Bronchus fibroblast of lung (primary cell): ENCODE results near the gene MFSD8. TPM values are rescaled to one million over a fixed set of nuclear protein-coding genes. Genes with fewer than 3 reads are reported as not detected.

Source experiments
- total RNA-seq: library from RNA; depleted of rRNA; stranded (reverse); fragments of >200 nt; gene quantifications from 2 replicates; pipeline ENCODE4 v1.2.3, GENCODE V29; 2015

MFSD8 gene, protein sequence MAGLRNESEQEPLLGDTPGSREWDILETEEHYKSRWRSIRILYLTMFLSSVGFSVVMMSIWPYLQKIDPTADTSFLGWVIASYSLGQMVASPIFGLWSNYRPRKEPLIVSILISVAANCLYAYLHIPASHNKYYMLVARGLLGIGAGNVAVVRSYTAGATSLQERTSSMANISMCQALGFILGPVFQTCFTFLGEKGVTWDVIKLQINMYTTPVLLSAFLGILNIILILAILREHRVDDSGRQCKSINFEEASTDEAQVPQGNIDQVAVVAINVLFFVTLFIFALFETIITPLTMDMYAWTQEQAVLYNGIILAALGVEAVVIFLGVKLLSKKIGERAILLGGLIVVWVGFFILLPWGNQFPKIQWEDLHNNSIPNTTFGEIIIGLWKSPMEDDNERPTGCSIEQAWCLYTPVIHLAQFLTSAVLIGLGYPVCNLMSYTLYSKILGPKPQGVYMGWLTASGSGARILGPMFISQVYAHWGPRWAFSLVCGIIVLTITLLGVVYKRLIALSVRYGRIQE
- total RNA-seq: 6.1 and 6.6 TPM in 2 replicates

DNA sequence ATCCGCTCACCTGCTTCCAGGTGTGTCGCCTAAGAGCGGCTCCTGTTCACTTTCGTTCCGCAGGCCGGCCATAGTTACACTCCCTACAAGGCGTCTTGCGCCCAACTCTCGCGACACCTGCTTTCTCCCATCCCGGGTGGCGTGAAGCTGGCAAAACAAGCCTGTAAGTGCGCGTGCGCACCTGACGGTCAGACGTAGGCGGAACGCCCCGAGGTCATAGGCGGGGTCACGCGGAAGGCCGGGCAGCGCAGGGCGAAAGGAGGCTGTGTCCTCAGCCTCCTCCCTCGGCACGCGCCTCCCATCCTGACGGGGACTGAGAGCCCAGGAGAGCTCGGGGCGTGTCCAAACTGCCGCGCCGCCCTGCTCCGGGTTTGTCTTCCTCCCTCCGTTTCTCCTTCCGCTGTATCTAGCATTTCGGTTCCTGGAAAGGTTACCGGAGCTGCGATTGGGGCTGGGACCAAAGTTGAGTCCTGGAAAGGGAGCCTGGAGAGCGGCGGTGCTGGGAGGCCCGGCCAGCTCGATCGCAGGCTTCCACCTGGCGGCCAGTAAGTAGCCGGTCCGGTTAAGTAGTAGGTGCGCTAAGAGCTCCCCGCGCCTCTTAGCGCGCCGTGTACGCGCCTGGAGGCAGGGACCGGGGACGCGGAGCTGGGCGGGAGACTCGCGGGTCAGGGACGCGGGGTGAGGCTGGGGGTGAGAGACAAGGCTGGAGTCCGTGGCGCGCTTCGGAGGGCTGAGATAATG, at the start of gene MFSD8, which contains the start of gene ABHD18:
TSS of gene MFSD8 (minus strand) at position 112 of the 741 bp plus-strand sequence. CDS start at position 72, 40 bp downstream.
TSS of gene ABHD18 (plus strand) at position 345 of the 741 bp plus-strand sequence. CDS start 17,550 bp downstream, outside the sequence.

DNA sequence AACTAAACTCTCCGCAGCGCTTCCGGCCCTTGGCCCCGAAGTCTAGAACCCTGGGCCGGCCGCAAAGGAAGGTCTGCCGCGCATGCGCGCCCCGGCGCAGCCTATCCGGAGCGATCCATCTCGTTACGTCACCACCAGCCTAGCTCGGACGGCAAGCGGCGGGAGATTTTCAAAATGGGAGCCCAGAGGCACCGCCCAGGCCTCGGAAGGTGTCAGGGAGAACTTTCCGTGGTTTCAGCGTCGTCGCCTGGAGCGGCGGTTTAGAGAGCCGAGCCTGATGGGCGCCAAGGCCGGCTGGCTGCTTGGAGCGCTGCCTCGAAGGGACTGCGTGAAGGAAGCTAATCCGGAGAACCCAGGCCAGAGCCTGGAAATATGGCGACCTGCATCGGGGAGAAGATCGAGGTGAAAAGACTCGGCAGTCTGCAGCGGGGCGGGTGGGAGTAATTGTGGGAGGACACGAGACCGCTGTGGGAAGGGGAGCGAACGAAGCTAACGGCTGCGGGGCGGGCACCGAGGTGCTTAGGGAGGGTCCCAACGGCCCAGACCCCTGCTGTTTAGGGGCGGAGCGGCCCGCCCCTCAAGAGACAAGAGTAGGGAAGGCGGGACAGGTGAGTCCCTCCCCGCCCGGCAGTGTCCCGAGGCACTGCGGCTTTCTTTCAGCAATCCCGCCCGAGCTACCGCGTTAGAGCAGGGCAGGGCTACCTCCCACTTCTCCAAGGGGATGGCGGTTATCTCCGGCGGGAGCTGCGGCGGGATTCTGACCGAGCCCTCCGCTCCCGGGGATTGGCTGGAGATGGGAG, 84.0 kb downstream of the MFSD8 start, which contains the start of gene PLK4:
TSS of gene PLK4 (plus strand) at position 131 of the 800 bp plus-strand sequence. CDS start at position 373, 242 bp downstream.

Other genes starting within 250 kb of the MFSD8 start
- not detected in 2 replicates for gene SLC25A31, start 234.8 kb downstream of the MFSD8 start, total RNA-seq
- 3.4 and 3.6 TPM in 2 replicates for gene HSPA4L, start 182.9 kb downstream of the MFSD8 start, total RNA-seq
- gene PLK4, start 84.3 kb downstream of the MFSD8 start, total RNA-seq: 15.0 and 20.8 TPM in 2 replicates
- gene ABHD18, start 233 bp upstream of the MFSD8 start, total RNA-seq: 2.7 and 8.4 TPM in 2 replicates
- gene LARP1B, start 96.1 kb upstream of the MFSD8 start, total RNA-seq: 8.0 and 13.4 TPM in 2 replicates